ENCODE results near the gene NCBP2. TPM values are rescaled to one million over a fixed set of nuclear protein-coding genes. Genes with fewer than 3 reads are reported as not detected.

Gene NCBP2
- total RNA-seq, 3 donors from 2014 or later: 48.0 to 57.3 (median 55.0) TPM

GRCh38 chr3:196968233-196969133 lies 26.2 kb upstream of the NCBP2 start, which contains the start of gene PIGZ:
PIGZ (minus strand) TSS chr3:196968833; CDS start chr3:196952031, 16,802 bp downstream.
- Histone ChIP-seq H3K9me3 (no peaks in the 10 kb centered on the region), H3K4me1 (ENCODE audit: low read depth) (peaks cover 12% of the 10 kb centered on the region)
- TF ChIP-seq, protein P1, sequence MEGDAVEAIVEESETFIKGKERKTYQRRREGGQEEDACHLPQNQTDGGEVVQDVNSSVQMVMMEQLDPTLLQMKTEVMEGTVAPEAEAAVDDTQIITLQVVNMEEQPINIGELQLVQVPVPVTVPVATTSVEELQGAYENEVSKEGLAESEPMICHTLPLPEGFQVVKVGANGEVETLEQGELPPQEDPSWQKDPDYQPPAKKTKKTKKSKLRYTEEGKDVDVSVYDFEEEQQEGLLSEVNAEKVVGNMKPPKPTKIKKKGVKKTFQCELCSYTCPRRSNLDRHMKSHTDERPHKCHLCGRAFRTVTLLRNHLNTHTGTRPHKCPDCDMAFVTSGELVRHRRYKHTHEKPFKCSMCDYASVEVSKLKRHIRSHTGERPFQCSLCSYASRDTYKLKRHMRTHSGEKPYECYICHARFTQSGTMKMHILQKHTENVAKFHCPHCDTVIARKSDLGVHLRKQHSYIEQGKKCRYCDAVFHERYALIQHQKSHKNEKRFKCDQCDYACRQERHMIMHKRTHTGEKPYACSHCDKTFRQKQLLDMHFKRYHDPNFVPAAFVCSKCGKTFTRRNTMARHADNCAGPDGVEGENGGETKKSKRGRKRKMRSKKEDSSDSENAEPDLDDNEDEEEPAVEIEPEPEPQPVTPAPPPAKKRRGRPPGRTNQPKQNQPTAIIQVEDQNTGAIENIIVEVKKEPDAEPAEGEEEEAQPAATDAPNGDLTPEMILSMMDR (IDR thresholded peaks at IDR 0.05): no peak

DNA sequence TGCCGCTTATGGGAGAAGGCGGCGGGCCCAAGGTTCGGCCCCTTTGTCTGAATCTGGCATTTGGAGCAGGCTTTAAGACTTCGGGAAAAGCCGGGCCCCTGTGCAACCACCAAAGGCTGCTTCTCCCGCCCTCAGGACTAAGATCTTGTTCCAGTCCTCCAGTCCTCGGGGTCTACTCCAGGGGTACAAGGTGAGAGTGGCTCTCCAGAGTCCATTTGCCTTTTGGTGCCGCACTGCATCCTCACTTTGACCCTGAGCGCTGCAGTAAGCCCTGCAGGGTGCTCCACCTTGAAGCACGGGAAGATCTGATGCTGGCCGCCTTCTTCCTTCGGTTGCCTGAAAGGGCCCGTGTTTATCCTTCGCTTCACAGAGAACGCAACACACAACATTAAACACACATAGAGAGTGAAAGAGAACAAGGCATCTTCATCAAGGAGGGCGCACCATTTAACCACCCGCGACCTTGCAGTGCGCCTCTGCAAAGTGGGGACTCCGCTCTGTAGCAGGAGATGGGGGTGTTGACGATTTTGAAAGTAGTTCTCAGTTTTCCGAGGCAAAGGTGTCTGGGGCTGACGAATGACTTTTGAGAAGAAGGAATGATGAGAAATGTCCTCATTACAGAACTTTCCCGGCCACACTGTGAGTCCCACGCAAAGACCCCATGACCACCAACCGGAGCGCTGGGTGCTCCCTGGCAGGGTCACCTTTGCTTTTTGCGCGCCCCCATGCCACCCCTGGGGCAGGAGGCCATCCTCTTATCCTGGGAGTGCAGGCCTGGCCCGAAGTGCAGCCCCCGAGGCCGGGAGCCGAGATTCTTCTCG lies 25.3 kb upstream of the NCBP2 start:
- Histone ChIP-seq H3K36me3 (ENCODE audit: low read depth) (no peaks in the 10 kb centered on the region), H3K4me1 (ENCODE audit: low read depth) (peaks cover 17% of the 10 kb centered on the region), H3K4me3 (peak overlapping the region; percentile 68), H3K9me3 (no peaks in the 10 kb centered on the region)
- ATAC-seq: no peak
- intact Hi-C loops (cut with DNase I, micrococcal nuclease): no loop called here
- TF ChIP-seq, protein P1 (IDR thresholded peaks at IDR 0.05): no peak
- no peak for DNase-seq

More at GRCh38 chr3:196968233-196969133, 26.2 kb upstream of the NCBP2 start, which contains the start of gene PIGZ:
- peak; percentile 88 for ATAC-seq
- Histone ChIP-seq H3K36me3 (ENCODE audit: low read depth) (no peaks in the 10 kb centered on the region), H3K4me3 (peak within 1 kb of the TSS; percentile 68)
- peak in 2 of 3 donors; percentile 68 to 75 for DNase-seq
- intact Hi-C loops (cut with DNase I, micrococcal nuclease): no loop called here

- no peak for ATAC-seq
- no peak overlapping the region for H3K4me3 ChIP-seq
- intact Hi-C loops (cut with DNase I, micrococcal nuclease): no loop called here
- no peak for DNase-seq
- TF ChIP-seq, protein P1 (IDR thresholded peaks at IDR 0.05): no peak
- peaks cover 17% of the 10 kb centered on the region for H3K4me1 ChIP-seq (ENCODE audit: low read depth)
- H3K36me3 ChIP-seq (ENCODE audit: low read depth): no peaks in the 10 kb centered on the region
- H3K9me3 ChIP-seq: no peaks in the 10 kb centered on the region
Observed at GRCh38 chr3:196966526-196967401, 24.4 kb upstream of the NCBP2 start.

GRCh38 chr3:196965804-196966173 lies 23.5 kb upstream of the NCBP2 start:
- no peak for DNase-seq

More at GRCh38 chr3:196965804-196966173, 23.5 kb upstream of the NCBP2 start:
- ATAC-seq: no peak
- Histone ChIP-seq H3K9me3 (no peaks in the 10 kb centered on the region), H3K4me3 (no peak overlapping the region), H3K36me3 (ENCODE audit: low read depth) (no peaks in the 10 kb centered on the region), H3K4me1 (ENCODE audit: low read depth) (peaks cover 25% of the 10 kb centered on the region)
- TF ChIP-seq, protein P1 (IDR thresholded peaks at IDR 0.05): no peak
- intact Hi-C loops (cut with DNase I, micrococcal nuclease): no loop called here
